ENCODE measurements around the gene FOCAD. TPM values are rescaled to one million over a fixed set of nuclear protein-coding genes. Genes with fewer than 3 reads are reported as not detected.

FOCAD gene
- total RNA-seq, 4 donors from 2014 or later: 17.6 to 27.2 (median 20.1) TPM

- H3K27me3 ChIP-seq: no peaks in the 10 kb centered on the region
- 93% methylated on average over 2 of the region's 2 CpGs for WGBS
- DNase-seq (ENCODE audit: extremely low spot score): no peak
- TF ChIP-seq POLR2AphosphoS5 (IDR thresholded peaks at IDR 0.05) (no peak), CTCF (IDR thresholded peaks at IDR 0.05) (no peak), EP300 (IDR thresholded peaks at IDR 0.05) (no peak), POLR2A (IDR thresholded peaks at IDR 0.05; ENCODE audit: low read depth) (no peak)
- intact Hi-C loops (cut with DNase I): no loop called here
- H3K9me3 ChIP-seq: no peaks in the 10 kb centered on the region
- peaks cover 15 to 37% (median 30%) of the 10 kb centered on the region in 4 donors for H3K4me1 ChIP-seq
- H3K27ac ChIP-seq (replicated peaks in 1 of 4): no peak overlapping the region
- H3K4me3 ChIP-seq: no peak overlapping the region
- H3K36me3 ChIP-seq: peaks cover 0 to 38% (median 5%) of the 10 kb centered on the region in 4 donors
These were observed 294.2 kb downstream of the FOCAD start for GRCh38 chr9:20978249-20978648.

GRCh38 chr9:20980832-20981455, 296.9 kb downstream of the FOCAD start:
- WGBS: 6% methylated on average over 3 of the region's 3 CpGs

GRCh38 chr9:20981486-20981885, 297.4 kb downstream of the FOCAD start:
- WGBS: 28% methylated on average over 2 of the region's 2 CpGs
- no peaks in the 10 kb centered on the region for H3K27me3 ChIP-seq
- H3K27ac ChIP-seq (replicated peaks in 1 of 4): peak overlapping the region; percentile 69 to 84 (median 72)
- H3K4me3 ChIP-seq: peak overlapping the region in 3 of 4 donors; percentile 13 to 28 (median 17)
- peaks cover 0 to 40% (median 4%) of the 10 kb centered on the region in 4 donors for H3K36me3 ChIP-seq
- intact Hi-C loops (cut with DNase I): no loop called here
- TF ChIP-seq POLR2A (IDR thresholded peaks at IDR 0.05; ENCODE audit: low read depth) (no peak), EP300 (IDR thresholded peaks at IDR 0.05) (no peak), POLR2AphosphoS5 (IDR thresholded peaks at IDR 0.05) (no peak), CTCF (IDR thresholded peaks at IDR 0.05) (no peak)
- no peak for DNase-seq (ENCODE audit: extremely low spot score)
- H3K9me3 ChIP-seq: no peaks in the 10 kb centered on the region
- peaks cover 18 to 66% (median 57%) of the 10 kb centered on the region in 4 donors for H3K4me1 ChIP-seq

More at GRCh38 chr9:20980832-20981455, 296.9 kb downstream of the FOCAD start:
- Histone ChIP-seq H3K27ac (replicated peaks in 1 of 4) (peak overlapping the region; percentile 69 to 84 (median 72)), H3K9me3 (no peaks in the 10 kb centered on the region), H3K4me1 (peaks cover 18 to 64% (median 55%) of the 10 kb centered on the region in 4 donors), H3K36me3 (peaks cover 0 to 38% (median 5%) of the 10 kb centered on the region in 4 donors), H3K27me3 (no peaks in the 10 kb centered on the region), H3K4me3 (peak overlapping the region in 3 of 4 donors; percentile 13 to 28 (median 17))
- TF ChIP-seq EP300 (IDR thresholded peaks at IDR 0.05): no peak
- no peak for TF ChIP-seq POLR2A (IDR thresholded peaks at IDR 0.05; ENCODE audit: low read depth)
- TF ChIP-seq CTCF (IDR thresholded peaks at IDR 0.05): no peak
- peak; percentile 15 to 69 for TF ChIP-seq POLR2AphosphoS5 (IDR thresholded peaks at IDR 0.05)
- intact Hi-C loops (cut with DNase I): no loop called here
- DNase-seq (ENCODE audit: extremely low spot score): no peak

GRCh38 chr9:20984506-20984905, 300.4 kb downstream of the FOCAD start:
- Histone ChIP-seq H3K9me3 (no peaks in the 10 kb centered on the region), H3K36me3 (peaks cover 0 to 45% (median 0%) of the 10 kb centered on the region in 4 donors), H3K4me1 (peaks cover 18 to 80% (median 57%) of the 10 kb centered on the region in 4 donors), H3K4me3 (no peak overlapping the region), H3K27ac (replicated peaks in 1 of 4) (peak overlapping the region in 1 of 4 donors; percentile 27), H3K27me3 (no peaks in the 10 kb centered on the region)
- intact Hi-C loops (cut with DNase I): no loop called here
- TF ChIP-seq EP300 (IDR thresholded peaks at IDR 0.05) (no peak), POLR2A (IDR thresholded peaks at IDR 0.05; ENCODE audit: low read depth) (no peak), POLR2AphosphoS5 (IDR thresholded peaks at IDR 0.05) (no peak), CTCF (IDR thresholded peaks at IDR 0.05) (no peak)
- 58% methylated on average over 3 of the region's 3 CpGs for WGBS
- no peak for DNase-seq (ENCODE audit: extremely low spot score)

Measured in esophagus muscularis mucosa (tissue), 4 donors.